ENCODE measurements around the gene MYOZ2. TPM values are rescaled to one million over a fixed set of nuclear protein-coding genes. Genes with fewer than 3 reads are reported as not detected.

Gene MYOZ2
- total and polyA plus RNA-seq, 2 of the 13 experiments (the other 11 are each of a cell fraction or from before 2014, with no cell fraction given): 0.03 TPM; not detected in 1

- no peak overlapping the region for H3K27ac ChIP-seq (ENCODE audit: extremely low read length, insufficient read depth, low read length)
- FAIRE-seq: no peak
- intact Hi-C loops (cut with micrococcal nuclease; ENCODE audit: unreplicated experiment): loop anchor here (10.0 kb wide), 1 partner anchor 95 kb away; no protein-coding TSS in a partner anchor
- TF ChIP-seq ZNF12 (CRISPR knock-in tag; IDR thresholded peaks at IDR 0.05) (no peak), TCF7 (IDR thresholded peaks at IDR 0.05; ENCODE audit: low read depth) (0 out of 2 replicates have a peak, but pooled peaks have one; percentile 11), TARDBP (CRISPR knock-in tag; IDR thresholded peaks at IDR 0.05) (no peak), SOX13 (IDR thresholded peaks at IDR 0.05) (no peak), SOX13 (CRISPR knock-in tag; conservative IDR thresholded peaks at IDR 0.05 in 1 of 2, IDR thresholded peaks at IDR 0.05 in 1 of 2) (peak in 1 of 2 experiments; percentile 16; a peak in 1 of 4 replicates), DPF2 (CRISPR knock-in tag; IDR thresholded peaks at IDR 0.05; ENCODE audit: borderline replicate concordance, low read depth) (no peak), RCOR2 (CRISPR knock-in tag; IDR thresholded peaks at IDR 0.05) (no peak), ZFY (CRISPR knock-in tag; IDR thresholded peaks at IDR 0.05) (no peak), MAFF (IDR thresholded peaks at IDR 0.05; ENCODE audit: low read depth, low read length) (peak; percentile 53; the same call in 1 of the 2 replicates), ZNF556 (CRISPR knock-in tag; IDR thresholded peaks at IDR 0.05; ENCODE audit: borderline replicate concordance) (no peak), NCOR1 (IDR thresholded peaks at IDR 0.05; ENCODE audit: borderline replicate concordance, low read length) (peak; percentile 28; the same call in 1 of the 2 replicates), ZFP1 (CRISPR knock-in tag; IDR thresholded peaks at IDR 0.05) (no peak), MAFK (conservative IDR thresholded peaks at IDR 0.05 in 1 of 2, IDR thresholded peaks at IDR 0.05 in 1 of 2; ENCODE audit: low read length in 2 of 2) (peak in 1 of 2 experiments; percentile 67; a peak in 3 of 4 replicates), ARID5B (CRISPR knock-in tag; IDR thresholded peaks at IDR 0.05) (peak; percentile 40; the same call in 1 of the 2 replicates), ZNF781 (CRISPR knock-in tag; IDR thresholded peaks at IDR 0.05; ENCODE audit: borderline replicate concordance, not compliant biosample characterization) (no peak), ZSCAN29 (CRISPR knock-in tag; conservative IDR thresholded peaks at IDR 0.05) (no peak), GATAD2A (CRISPR knock-in tag; IDR thresholded peaks at IDR 0.05) (0 out of 2 replicates have a peak, but pooled peaks have one; percentile 33), FOXA3 (CRISPR knock-in tag; IDR thresholded peaks at IDR 0.05) (0 out of 2 replicates have a peak, but pooled peaks have one; percentile 11), HNF4A (CRISPR knock-in tag; IDR thresholded peaks at IDR 0.05) (peak; percentile 15; the same call in 1 of the 2 replicates)
- TF ChIP-seq, protein P1, sequence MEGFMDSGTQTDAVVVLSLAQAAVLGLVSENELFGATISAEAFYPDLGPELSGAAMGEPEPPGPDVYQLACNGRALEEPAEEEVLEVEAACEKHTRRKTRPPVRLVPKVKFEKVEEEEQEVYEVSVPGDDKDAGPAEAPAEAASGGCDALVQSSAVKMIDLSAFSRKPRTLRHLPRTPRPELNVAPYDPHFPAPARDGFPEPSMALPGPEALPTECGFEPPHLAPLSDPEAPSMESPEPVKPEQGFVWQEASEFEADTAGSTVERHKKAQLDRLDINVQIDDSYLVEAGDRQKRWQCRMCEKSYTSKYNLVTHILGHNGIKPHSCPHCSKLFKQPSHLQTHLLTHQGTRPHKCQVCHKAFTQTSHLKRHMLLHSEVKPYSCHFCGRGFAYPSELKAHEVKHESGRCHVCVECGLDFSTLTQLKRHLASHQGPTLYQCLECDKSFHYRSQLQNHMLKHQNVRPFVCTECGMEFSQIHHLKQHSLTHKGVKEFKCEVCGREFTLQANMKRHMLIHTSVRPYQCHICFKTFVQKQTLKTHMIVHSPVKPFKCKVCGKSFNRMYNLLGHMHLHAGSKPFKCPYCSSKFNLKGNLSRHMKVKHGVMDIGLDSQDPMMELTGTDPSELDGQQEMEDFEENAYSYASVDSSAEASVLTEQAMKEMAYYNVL (CRISPR knock-in tag; IDR thresholded peaks at IDR 0.05; ENCODE audit: borderline replicate concordance): no peak
Measured at GRCh38 chr4:119139822-119140252, 4.2 kb downstream of the MYOZ2 start.

More at GRCh38 chr4:119139822-119140252, 4.2 kb downstream of the MYOZ2 start:
- Histone ChIP-seq H3K4me2 (ENCODE audit: low read depth, low read length) (peak overlapping the region; percentile 48), H3K4me3 (replicated peaks in 1 of 3; ENCODE audit: insufficient read depth in 1 of 3, low read depth in 2 of 3, low read length in 3 of 3) (peak overlapping the region in 2 of 3 experiments; percentile 8 to 18; a peak in 2 of 6 replicates), H2AFZ (ENCODE audit: low read length) (no peak overlapping the region), H3K27me3 (ENCODE audit: control insufficient read depth in 1 of 2, insufficient read depth in 2 of 2, low read length in 2 of 2) (no peaks in the 10 kb centered on the region), H3K36me3 (replicated peaks in 1 of 2; ENCODE audit: control insufficient read depth in 1 of 2, insufficient read depth in 2 of 2, low read length in 2 of 2) (no peaks in the 10 kb centered on the region), H3K9me3 (ENCODE audit: low read length) (no peaks in the 10 kb centered on the region), H4K20me1 (ENCODE audit: insufficient read depth, low read length) (no peaks in the 10 kb centered on the region), H3K9ac (ENCODE audit: insufficient read depth, low read depth, low read length) (no peak overlapping the region), H3K79me2 (ENCODE audit: insufficient read depth, low read length) (no peaks in the 10 kb centered on the region), H3K4me1 (ENCODE audit: insufficient read depth, low read length) (peaks cover 26% of the 10 kb centered on the region)
- ATAC-seq: peak; percentile 38
- no peak for DNase-seq (ENCODE audit: low spot score)
- ChIA-PET POLR2A (no interaction called here), CTCF (ENCODE audit: low intra/inter-chr PET ratio, low total read pairs) (no interaction called here)
- no TSS peak for BruUV-seq (replicated peaks)
- 6% methylated on average over 2 of the region's 2 CpGs for WGBS (ENCODE audit: low lambda C conversion rate)
- in situ Hi-C loops (cut with HindIII; ENCODE audit: extremely low pct_ligation_motif_present, low pct_unique_long_range_greater_than_20kb): no loop called here

All from HepG2 (cell line).